Stimulated activated CD4-positive, alpha-beta T cell treated with anti-CD3 and anti-CD28 coated beads, Interleukin-1b, Interleukin-23, amount 100 ng/mL, for 1 hour (primary cell): Measurements from ENCODE around the gene BAIAP2L2.

Source experiments
- DNase-seq, 2 donors: peaks; one replicate each; pipeline ENCODE4 v3.0.0-alpha.2; 2020; ENCODE audit warnings: low read depth in 2 of 2

The BAIAP2L2 gene

GRCh38 chr22:38068641-38069371 is 41.7 kb downstream of the BAIAP2L2 start:
- no peak for DNase-seq

GRCh38 chr22:38067761-38068360 is 42.6 kb downstream of the BAIAP2L2 start:
- DNase-seq: no peak

GRCh38 chr22:38067028-38067415 is 43.5 kb downstream of the BAIAP2L2 start:
- no peak for DNase-seq

GRCh38 chr22:38066381-38067027 is 44.0 kb downstream of the BAIAP2L2 start:
- DNase-seq: no peak

- DNase-seq: no peak
Observed at GRCh38 chr22:38065539-38065938, 44.9 kb downstream of the BAIAP2L2 start.

GRCh38 chr22:38062791-38063190 is 47.7 kb downstream of the BAIAP2L2 start:
- DNase-seq: no peak

- DNase-seq: peak; percentile 46 to 49
Observed at GRCh38 chr22:38056969-38057891, 53.3 kb downstream of the BAIAP2L2 start, which contains the start of gene PICK1. Gene PICK1, plus strand, starts transcription at chr22:38057404. Its CDS starts 406 bp downstream, at chr22:38057810.

- peak; percentile 46 to 51 for DNase-seq
Observed at GRCh38 chr22:38051900-38052862, 58.3 kb downstream of the BAIAP2L2 start.

GRCh38 chr22:38051261-38051660 is 59.2 kb downstream of the BAIAP2L2 start:
- no peak for DNase-seq

GRCh38 chr22:38050720-38051119 is 59.8 kb downstream of the BAIAP2L2 start:
- no peak for DNase-seq

GRCh38 chr22:38049812-38050619 is 60.5 kb downstream of the BAIAP2L2 start:
- no peak for DNase-seq

GRCh38 chr22:38046070-38046748 is 64.3 kb downstream of the BAIAP2L2 start:
- DNase-seq: no peak

- DNase-seq: no peak
Observed at GRCh38 chr22:38043151-38044039, 67.1 kb downstream of the BAIAP2L2 start.

- DNase-seq: no peak
Observed at GRCh38 chr22:38042488-38042790, 68.0 kb downstream of the BAIAP2L2 start.

- no peak for DNase-seq
Observed at GRCh38 chr22:38041760-38042487, 68.6 kb downstream of the BAIAP2L2 start.

GRCh38 chr22:38040953-38041759 is 69.3 kb downstream of the BAIAP2L2 start:
- DNase-seq: no peak
